HCT116 (cell line): ENCODE data around the gene FAM184A. TPM values are rescaled to one million over a fixed set of nuclear protein-coding genes. Genes with fewer than 3 reads are reported as not detected.

Experiments used
- ATAC-seq: fragments of 200-7000 bp; cut with Tn5 transposase; 2 replicates; pipeline ENCODE4 v1.9.1; 2020; ENCODE audit warnings: mild to moderate bottlenecking, moderate library complexity
- BruUV-seq: library from RNA; stranded (reverse); fragments of 400-500 nt; replicated peaks from 2 replicates; lab custom pipeline; 2021; lab: Mats Ljungman, UMichigan
- CTCF ChIA-PET: fragments of 300-600 bp; sonication (Branson Sonifier 250); formaldehyde crosslinking; loops from one replicate; lab custom pipeline; 2021; ENCODE audit warnings: antibody characterized with exemption; lab: Charles Lee
- POLR2A ChIA-PET: fragments of 300-600, 350-600 bp; sonication (Branson Sonifier 250); formaldehyde crosslinking; loops from one replicate; lab custom pipeline; 2021; ENCODE audit warnings: antibody characterized with exemption; lab: Charles Lee
- RAD21 ChIA-PET, 2 experiments: fragments of 300-600 bp; sonication (Branson Sonifier 250); formaldehyde crosslinking; loops; one replicate each; lab custom pipeline; 2023; ENCODE audit warnings: low total read pairs in 2 of 2; ENCODE audit not compliant: uncharacterized antibody in 2 of 2, unreplicated experiment in 2 of 2, low non-redundant PET in 1 of 2; lab: Charles Lee
- DNase-seq: peaks from one replicate; pipeline ENCODE4 v3.0.0-alpha.2; 2010; ENCODE audit warnings: low read depth, low spot score
- H2AFZ ChIP-seq: fragments of 200-600 bp; shearing (Covaris generic), sonication (generic); 2 replicates; pipeline ENCODE4 v1.6.1; 2017; ENCODE audit warnings: low read depth, mixed run types, mixed read lengths, antibody characterized with exemption, low read length; ENCODE audit not compliant: poor library complexity, severe bottlenecking
- H3K27ac ChIP-seq: 2 replicates; pipeline ENCODE4 v1.5.1; 2012; ENCODE audit warnings: low read depth, low read length
- H3K27me3 ChIP-seq: fragments of 200-600 bp; sonication (generic); 2 replicates; pipeline ENCODE4 v1.6.1; 2016; ENCODE audit warnings: mixed run types, low read length, mixed read lengths; ENCODE audit not compliant: insufficient read depth
- H3K36me3 ChIP-seq, 2 experiments: fragments of 200-500 bp in 1 of 2; fragments of 200-600 bp in 1 of 2; sonication (Bioruptor generic) in 1 of 2; sonication (generic) in 1 of 2; 2 replicates each; pipeline versions ENCODE4 v1.5.1 to v1.6.1; 2014 to 2016; ENCODE audit warnings: low read length in 2 of 2, inconsistent platforms in 1 of 2, mixed read lengths in 1 of 2, mixed run types in 1 of 2; ENCODE audit not compliant: insufficient read depth in 2 of 2, control insufficient read depth in 1 of 2
- H3K4me1 ChIP-seq, 2 experiments: fragments of 200-600 bp in 1 of 2; sonication (generic) in 1 of 2; 2 replicates each; pipeline versions ENCODE4 v1.5.1 to v1.6.1; 2012 to 2017; ENCODE audit warnings: low read length in 2 of 2, inconsistent platforms in 1 of 2, mild to moderate bottlenecking in 1 of 2, mixed read lengths in 1 of 2, mixed run types in 1 of 2, moderate library complexity in 1 of 2; ENCODE audit not compliant: insufficient read depth in 2 of 2, control insufficient read depth in 1 of 2
- H3K4me2 ChIP-seq: fragments of 200-600 bp; sonication (generic); 2 replicates; pipeline ENCODE4 v1.6.1; 2017; ENCODE audit warnings: mixed run types, low read length, mixed read lengths
- H3K4me3 ChIP-seq, 2 experiments: fragments of 200-600 bp in 1 of 2; sonication (generic) in 1 of 2; replicated peaks in 1 of 2; 2 replicates each; pipeline ENCODE4 v1.5.1; 2011 to 2016; ENCODE audit warnings: low read length in 2 of 2, control low read depth in 1 of 2, low read depth in 1 of 2, mild to moderate bottlenecking in 1 of 2, mixed read lengths in 1 of 2, mixed run types in 1 of 2
- H3K79me2 ChIP-seq: fragments of 200-600 bp; sonication (generic); 2 replicates; pipeline ENCODE4 v1.6.1; 2017; ENCODE audit warnings: mild to moderate bottlenecking, mixed run types, low read length, moderate library complexity, mixed read lengths; ENCODE audit not compliant: insufficient read depth
- H3K9ac ChIP-seq: fragments of 200-600 bp; sonication (generic); 2 replicates; pipeline ENCODE4 v1.6.1; 2016; ENCODE audit warnings: low read length, mixed read lengths
- H3K9me2 ChIP-seq: fragments of 200-600 bp; sonication (generic), shearing (Covaris generic); 2 replicates; pipeline ENCODE4 v1.6.1; 2017; ENCODE audit warnings: mixed run types, mild to moderate bottlenecking, moderate library complexity; ENCODE audit not compliant: insufficient read depth
- H3K9me3 ChIP-seq, 2 experiments: fragments of 200-500 bp in 1 of 2; fragments of 200-600 bp in 1 of 2; sonication (Bioruptor generic) in 1 of 2; sonication (generic) in 1 of 2; 2 replicates each; pipeline ENCODE4 v1.6.1; 2014 to 2017; ENCODE audit warnings: low read length in 2 of 2, mixed read lengths in 2 of 2, inconsistent platforms in 1 of 2, low read depth in 1 of 2, mild to moderate bottlenecking in 1 of 2, mixed run types in 1 of 2, moderate library complexity in 1 of 2; ENCODE audit not compliant: control insufficient read depth in 1 of 2, insufficient read depth in 1 of 2
- H4K20me1 ChIP-seq: fragments of 200-600 bp; sonication (generic), shearing (Covaris generic); 2 replicates; pipeline ENCODE4 v1.6.1; 2017; ENCODE audit warnings: mixed run types, mild to moderate bottlenecking, moderate library complexity; ENCODE audit not compliant: insufficient read depth
- ATF3 ChIP-seq: IDR thresholded peaks from 2 replicates; pipeline ENCODE4 v1.6.1; 2012
- EZH2 ChIP-seq: fragments of 200-600 bp; sonication (generic); IDR thresholded peaks from 2 replicates; pipeline ENCODE4 v1.6.1; 2017; ENCODE audit warnings: antibody characterized with exemption, mixed run types
- POLR2A ChIP-seq: IDR thresholded peaks from 2 replicates; pipeline ENCODE4 v1.7.0; 2011; ENCODE audit warnings: borderline replicate concordance; ENCODE audit not compliant: insufficient read depth, insufficient read length; ENCODE audit errors: extremely low read depth
- POLR2AphosphoS5 ChIP-seq: IDR thresholded peaks from 2 replicates; pipeline ENCODE4 v1.6.1; 2011; ENCODE audit warnings: mild to moderate bottlenecking, low read depth, low read length, moderate library complexity
- RAD21 ChIP-seq: IDR thresholded peaks from 2 replicates; pipeline ENCODE4 v1.6.1; 2012; ENCODE audit warnings: low read depth, mild to moderate bottlenecking
- SIN3A ChIP-seq: IDR thresholded peaks from 2 replicates; pipeline ENCODE4 v1.6.1; 2012; ENCODE audit warnings: low read depth
- SRF ChIP-seq: IDR thresholded peaks from 2 replicates; pipeline ENCODE4 v1.6.1; 2012; ENCODE audit warnings: low read depth
- TCF7L2 ChIP-seq: IDR thresholded peaks from 2 replicates; pipeline ENCODE4 v1.7.0; 2011; ENCODE audit warnings: borderline replicate concordance, inconsistent platforms; ENCODE audit not compliant: insufficient read depth, insufficient read length; ENCODE audit errors: extremely low read depth
- ZNF274 ChIP-seq: fragments of 200-500 bp; sonication (Bioruptor generic); IDR thresholded peaks from 2 replicates; pipeline ENCODE4 v1.6.1; 2014; ENCODE audit warnings: mild to moderate bottlenecking, low read depth, low read length, inconsistent platforms
- intact Hi-C: fragments of 100-400 bp; cut with micrococcal nuclease; formaldehyde crosslinking; loops from 2 replicates; pipeline ENCODE4 v1.10.0; 2022
- total RNA-seq: library from RNA; stranded (reverse); gene quantifications from one replicate; pipeline ENCODE4 v1.2.1, GENCODE V29; 2021; ENCODE audit not compliant: unreplicated experiment
- TF ChIP-seq, protein P1 (sequence below), 3 experiments: fragments of 200-600 bp in 1 of 3; sonication (generic) in 1 of 3; IDR thresholded peaks in 2 of 3; conservative IDR thresholded peaks in 1 of 3; 2 replicates each; pipeline ENCODE4 v1.5.1; 2012 to 2017; ENCODE audit warnings: low read depth in 2 of 3, low read length in 2 of 3, antibody characterized with exemption in 1 of 3, borderline replicate concordance in 1 of 3, control low read depth in 1 of 3, mild to moderate bottlenecking in 1 of 3, mixed read lengths in 1 of 3, mixed run types in 1 of 3, moderate library complexity in 1 of 3; ENCODE audit not compliant: insufficient read depth in 1 of 3

Gene FAM184A
- total RNA-seq, 1 experiment from 2014 or later = 2.4 TPM

DNA sequence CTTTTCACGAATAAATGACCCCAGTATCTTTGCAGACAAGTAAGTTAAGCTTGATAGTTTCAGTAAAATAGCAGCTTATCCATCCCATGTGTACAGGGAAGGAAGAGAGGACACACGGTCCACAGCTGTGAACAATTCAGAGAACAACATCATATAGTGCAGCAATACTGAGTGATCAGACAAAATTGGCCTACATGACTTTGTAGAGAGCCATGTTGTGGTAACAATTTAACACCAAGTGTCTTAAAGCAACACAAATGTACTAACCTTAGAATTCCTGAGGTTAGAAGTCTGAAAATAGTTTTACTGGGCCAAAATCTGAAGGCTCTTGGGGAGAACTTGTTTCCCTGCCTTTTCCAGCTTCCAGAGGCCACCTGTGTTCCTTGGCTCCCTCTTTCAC is 12.5 kb downstream of the FAM184A start:
- no peak overlapping the region for H3K27ac ChIP-seq
- no peaks in the 10 kb centered on the region for H3K9me2 ChIP-seq
- POLR2A ChIA-PET = no interaction called here
- DNase-seq (no peak), ATAC-seq (no peak)
- H3K9ac ChIP-seq = no peak overlapping the region
- TF ChIP-seq TCF7L2 = no peak
- TF ChIP-seq, protein P1, sequence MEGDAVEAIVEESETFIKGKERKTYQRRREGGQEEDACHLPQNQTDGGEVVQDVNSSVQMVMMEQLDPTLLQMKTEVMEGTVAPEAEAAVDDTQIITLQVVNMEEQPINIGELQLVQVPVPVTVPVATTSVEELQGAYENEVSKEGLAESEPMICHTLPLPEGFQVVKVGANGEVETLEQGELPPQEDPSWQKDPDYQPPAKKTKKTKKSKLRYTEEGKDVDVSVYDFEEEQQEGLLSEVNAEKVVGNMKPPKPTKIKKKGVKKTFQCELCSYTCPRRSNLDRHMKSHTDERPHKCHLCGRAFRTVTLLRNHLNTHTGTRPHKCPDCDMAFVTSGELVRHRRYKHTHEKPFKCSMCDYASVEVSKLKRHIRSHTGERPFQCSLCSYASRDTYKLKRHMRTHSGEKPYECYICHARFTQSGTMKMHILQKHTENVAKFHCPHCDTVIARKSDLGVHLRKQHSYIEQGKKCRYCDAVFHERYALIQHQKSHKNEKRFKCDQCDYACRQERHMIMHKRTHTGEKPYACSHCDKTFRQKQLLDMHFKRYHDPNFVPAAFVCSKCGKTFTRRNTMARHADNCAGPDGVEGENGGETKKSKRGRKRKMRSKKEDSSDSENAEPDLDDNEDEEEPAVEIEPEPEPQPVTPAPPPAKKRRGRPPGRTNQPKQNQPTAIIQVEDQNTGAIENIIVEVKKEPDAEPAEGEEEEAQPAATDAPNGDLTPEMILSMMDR (IDR thresholded peaks at IDR 0.05 in 2 of 3, conservative IDR thresholded peaks at IDR 0.05 in 1 of 3; ENCODE audit: borderline replicate concordance in 1 of 3, insufficient read depth in 1 of 3, low read depth in 2 of 3, low read length in 2 of 3) = no peak
- no peak for TF ChIP-seq EZH2
- TF ChIP-seq ZNF274 = no peak
- no peak for TF ChIP-seq ATF3
- H3K79me2 ChIP-seq = no peaks in the 10 kb centered on the region
- no peaks in the 10 kb centered on the region for H3K27me3 ChIP-seq
- no peaks in the 10 kb centered on the region for H4K20me1 ChIP-seq
- no peaks in the 10 kb centered on the region for H3K9me3 ChIP-seq
- H3K4me1 ChIP-seq = no peaks in the 10 kb centered on the region
- no TSS peak for BruUV-seq
- H2AFZ ChIP-seq = no peak overlapping the region
- H3K4me2 ChIP-seq = no peak overlapping the region
- CTCF ChIA-PET = no interaction called here
- intact Hi-C loops = no loop called here
- RAD21 ChIA-PET = no interaction called here
- no peak overlapping the region for H3K4me3 ChIP-seq
- no peaks in the 10 kb centered on the region for H3K36me3 ChIP-seq

GRCh38 chr6:119065382-119065781 is 13.1 kb downstream of the FAM184A start:
- Histone ChIP-seq H3K79me2 (no peaks in the 10 kb centered on the region), H3K4me1 (no peaks in the 10 kb centered on the region), H3K36me3 (no peaks in the 10 kb centered on the region), H2AFZ (no peak overlapping the region), H3K4me2 (no peak overlapping the region), H3K9me2 (no peaks in the 10 kb centered on the region), H3K27ac (no peak overlapping the region), H3K27me3 (no peaks in the 10 kb centered on the region), H3K4me3 (no peak overlapping the region), H4K20me1 (no peaks in the 10 kb centered on the region), H3K9ac (no peak overlapping the region), H3K9me3 (no peaks in the 10 kb centered on the region)
- ChIA-PET RAD21 (no interaction called here), POLR2A (no interaction called here), CTCF (no interaction called here)
- no peak for DNase-seq
- TF ChIP-seq POLR2A = no peak
- no peak for TF ChIP-seq TCF7L2
- TF ChIP-seq, protein P1 (IDR thresholded peaks at IDR 0.05 in 2 of 3, conservative IDR thresholded peaks at IDR 0.05 in 1 of 3; ENCODE audit: borderline replicate concordance in 1 of 3, insufficient read depth in 1 of 3, low read depth in 2 of 3, low read length in 2 of 3) = no peak
- TF ChIP-seq RAD21 = no peak
- no peak for TF ChIP-seq SRF
- no peak for TF ChIP-seq SIN3A
- TF ChIP-seq POLR2AphosphoS5 = no peak
- BruUV-seq = no TSS peak
- no peak for ATAC-seq
- intact Hi-C loops = no loop called here
